Measurements from ENCODE around the gene LSM11.

Gene LSM11

GRCh38 chr5:157710431-157710830, 33.1 kb upstream of the LSM11 start:
- peaks cover 13% of the 10 kb centered on the region for H3K27me3 ChIP-seq
- H3K36me3 ChIP-seq, result no peaks in the 10 kb centered on the region
- H3K4me1 ChIP-seq, result no peaks in the 10 kb centered on the region
- no peaks in the 10 kb centered on the region for H3K9me3 ChIP-seq
- no peak overlapping the region for H3K4me3 ChIP-seq (ENCODE audit: low read depth, low read length)
- no peak for TF ChIP-seq CTCF (IDR thresholded peaks at IDR 0.05; ENCODE audit: low read depth, low read length)
- no peak for DNase-seq

GRCh38 chr5:157710882-157711281, 32.6 kb upstream of the LSM11 start:
- no peak overlapping the region for H3K4me3 ChIP-seq (ENCODE audit: low read depth, low read length)
- peaks cover 13% of the 10 kb centered on the region for H3K27me3 ChIP-seq
- no peak for TF ChIP-seq CTCF (IDR thresholded peaks at IDR 0.05; ENCODE audit: low read depth, low read length)
- no peaks in the 10 kb centered on the region for H3K36me3 ChIP-seq
- no peak for DNase-seq
- no peaks in the 10 kb centered on the region for H3K4me1 ChIP-seq
- H3K9me3 ChIP-seq, result no peaks in the 10 kb centered on the region

DNA sequence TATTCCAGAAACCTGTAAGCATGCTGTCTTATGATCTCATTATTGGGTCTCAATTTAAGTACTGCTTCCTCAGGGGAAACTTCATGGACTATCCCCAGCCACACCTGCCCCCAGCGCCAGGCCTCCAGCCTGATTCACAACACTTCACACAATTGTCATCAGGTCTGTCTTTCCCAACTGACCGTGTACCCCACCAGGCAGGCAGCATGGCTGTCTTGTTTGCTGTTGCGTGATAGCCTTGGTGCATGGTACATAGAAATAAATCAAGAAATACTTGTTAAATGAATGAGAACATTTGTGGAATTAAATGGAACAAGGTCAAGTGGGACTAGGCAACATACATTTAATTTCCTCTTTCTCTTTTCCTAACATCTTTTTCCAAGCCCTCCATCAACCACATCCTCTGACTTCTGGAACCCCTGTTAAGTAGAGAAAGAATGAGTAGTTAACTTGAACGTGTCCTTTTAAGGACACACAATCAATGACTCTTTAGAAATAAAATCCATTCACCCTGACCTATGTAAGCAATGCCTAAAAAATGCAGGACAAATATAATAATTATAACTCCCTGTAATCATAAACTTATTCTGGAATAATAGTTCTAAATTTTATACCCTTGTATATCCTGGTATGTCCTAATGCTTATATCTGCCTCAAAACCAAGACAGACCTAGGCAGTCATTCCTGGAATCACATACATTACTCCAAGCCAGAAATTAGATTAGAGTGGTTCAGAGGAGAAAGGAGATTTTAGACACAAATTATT, 29.5 kb upstream of the LSM11 start:
- H3K36me3 ChIP-seq, result no peaks in the 10 kb centered on the region
- H3K27me3 ChIP-seq, result peaks cover 13% of the 10 kb centered on the region
- TF ChIP-seq CTCF (IDR thresholded peaks at IDR 0.05; ENCODE audit: low read depth, low read length), result no peak
- no peaks in the 10 kb centered on the region for H3K9me3 ChIP-seq
- H3K4me3 ChIP-seq (ENCODE audit: low read depth, low read length), result no peak overlapping the region
- no peaks in the 10 kb centered on the region for H3K4me1 ChIP-seq
- no peak for DNase-seq

GRCh38 chr5:157714596-157714864, 29.0 kb upstream of the LSM11 start:
- no peaks in the 10 kb centered on the region for H3K4me1 ChIP-seq
- H3K9me3 ChIP-seq, result no peaks in the 10 kb centered on the region
- H3K36me3 ChIP-seq, result no peaks in the 10 kb centered on the region
- DNase-seq, result no peak
- no peak for TF ChIP-seq CTCF (IDR thresholded peaks at IDR 0.05; ENCODE audit: low read depth, low read length)
- H3K27me3 ChIP-seq, result peaks cover 9% of the 10 kb centered on the region
- no peak overlapping the region for H3K4me3 ChIP-seq (ENCODE audit: low read depth, low read length)

DNA sequence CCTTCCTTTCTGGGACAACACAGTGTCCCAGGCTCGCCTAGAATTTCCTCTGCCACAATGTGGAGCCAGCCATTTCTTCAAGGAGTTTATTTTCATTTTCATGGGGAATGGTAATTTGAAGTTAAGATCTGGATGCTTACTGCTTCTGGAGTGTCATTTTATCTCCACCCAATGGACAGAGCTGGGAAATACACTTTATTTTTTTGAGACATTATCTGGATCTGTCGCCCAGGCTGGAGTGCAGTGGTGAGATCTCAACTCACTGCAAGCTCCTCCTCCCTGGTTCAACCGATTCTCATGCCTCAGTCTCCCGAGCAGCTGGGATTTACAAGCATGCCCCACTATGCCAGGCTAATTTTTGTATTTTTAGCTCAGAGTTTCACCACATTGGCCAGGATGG, 25.0 kb upstream of the LSM11 start:
- TF ChIP-seq CTCF (IDR thresholded peaks at IDR 0.05; ENCODE audit: low read depth, low read length), result peak; percentile 62
- H3K36me3 ChIP-seq, result no peaks in the 10 kb centered on the region

GRCh38 chr5:157719245-157719644, 24.3 kb upstream of the LSM11 start:
- TF ChIP-seq CTCF (IDR thresholded peaks at IDR 0.05; ENCODE audit: low read depth, low read length), result no peak
- H3K36me3 ChIP-seq, result no peaks in the 10 kb centered on the region
- no peak overlapping the region for H3K4me3 ChIP-seq (ENCODE audit: low read depth, low read length)
- H3K27me3 ChIP-seq, result no peaks in the 10 kb centered on the region
- DNase-seq, result no peak
- no peaks in the 10 kb centered on the region for H3K4me1 ChIP-seq
- H3K9me3 ChIP-seq, result no peaks in the 10 kb centered on the region

More for the DNA sequence above, 25.0 kb upstream of the LSM11 start:
- Histone ChIP-seq H3K9me3 (no peaks in the 10 kb centered on the region), H3K4me1 (no peaks in the 10 kb centered on the region), H3K4me3 (ENCODE audit: low read depth, low read length) (no peak overlapping the region), H3K27me3 (no peaks in the 10 kb centered on the region; the same call in 1 of the 2 replicates)
- peak; percentile 12 for DNase-seq
